VCaP (cell line): ENCODE data around the gene CPNE6.

Source experiments
- H3K27ac ChIP-seq: fragments of 450-650 bp; 2 replicates; pipeline ENCODE4 v1.5.1; 2017
- CTCF ChIP-seq: fragments of 450-650 bp; conservative IDR thresholded peaks from 2 replicates; pipeline ENCODE4 v1.5.1; 2017; ENCODE audit warnings: mild to moderate bottlenecking, moderate library complexity

CPNE6 gene

GRCh38 chr14:24068711-24069410 lies 2.5 kb upstream of the CPNE6 start:
- no peak for TF ChIP-seq CTCF
- no peak overlapping the region for H3K27ac ChIP-seq

GRCh38 chr14:24069411-24069735 lies 2.0 kb upstream of the CPNE6 start:
- TF ChIP-seq CTCF: no peak
- H3K27ac ChIP-seq: no peak overlapping the region

GRCh38 chr14:24070285-24071143 lies 848 bp upstream of the CPNE6 start:
- no peak overlapping the region for H3K27ac ChIP-seq
- TF ChIP-seq CTCF: no peak

GRCh38 chr14:24071836-24072430 lies 571 bp downstream of the CPNE6 start:
- no peak overlapping the region for H3K27ac ChIP-seq
- TF ChIP-seq CTCF: no peak

GRCh38 chr14:24072436-24072835 lies 1.1 kb downstream of the CPNE6 start:
- TF ChIP-seq CTCF: no peak

GRCh38 chr14:24072881-24073877 lies 1.8 kb downstream of the CPNE6 start:
- no peak for TF ChIP-seq CTCF
- no peak overlapping the region for H3K27ac ChIP-seq

More at GRCh38 chr14:24072436-24072835, 1.1 kb downstream of the CPNE6 start:
- H3K27ac ChIP-seq: no peak overlapping the region
